Thoracic aorta (tissue), 2 donors: ENCODE measurements around the gene CASZ1. TPM values are rescaled to one million over a fixed set of nuclear protein-coding genes. Genes with fewer than 3 reads are reported as not detected.

Source experiments
- ATAC-seq: fragments of 150-250 bp; one replicate; pipeline ENCODE4 v1.8.0; 2017; ENCODE audit warnings: low read depth; ENCODE audit not compliant: insufficient number of reproducible peaks, low FRiP score
- DNase-seq: peaks from one replicate; pipeline ENCODE4 v3.0.0-alpha.2; 2020; ENCODE audit warnings: low spot score
- H3K27ac ChIP-seq, 2 donors: fragments of 200-600 bp; sonication (generic); 1 replicate in 1 of 2; 2 replicates in 1 of 2; pipeline ENCODE4 v1.5.1; 2016; ENCODE audit warnings: mild to moderate bottlenecking in 2 of 2, moderate library complexity in 2 of 2
- H3K27me3 ChIP-seq: fragments of 200-600 bp; sonication (generic); replicated peaks from 2 replicates; pipeline ENCODE4 v1.6.0; 2016; ENCODE audit warnings: mild to moderate bottlenecking; ENCODE audit not compliant: insufficient read depth
- H3K36me3 ChIP-seq: fragments of 200-600 bp; sonication (generic); one replicate; pipeline ENCODE4 v1.5.1; 2016
- H3K4me1 ChIP-seq, 2 donors: fragments of 200-600 bp; sonication (generic); 1 replicate in 1 of 2; 2 replicates in 1 of 2; pipeline versions ENCODE4 v1.5.1 to v1.6.0; 2016; ENCODE audit warnings: low read depth in 2 of 2, mild to moderate bottlenecking in 1 of 2; ENCODE audit not compliant: control insufficient read depth in 1 of 2
- H3K4me3 ChIP-seq: fragments of 200-600 bp; sonication (generic); 2 replicates; pipeline ENCODE4 v1.5.1; 2016; ENCODE audit warnings: mild to moderate bottlenecking
- H3K9me3 ChIP-seq: fragments of 200-600 bp; sonication (generic); 2 replicates; pipeline ENCODE4 v1.5.1; 2016
- total RNA-seq, 2 donors: library from RNA; depleted of rRNA; stranded (reverse); fragments of >200 nt; gene quantifications; one replicate each; pipeline versions ENCODE4 v1.1.0 to v1.2.3, GENCODE V29; 2016
- TF ChIP-seq, protein P1 (sequence below): fragments of 200-600 bp; sonication (generic); IDR thresholded peaks from one replicate; pipeline ENCODE4 v1.5.1; 2019; ENCODE audit warnings: antibody characterized with exemption

Gene CASZ1
- total RNA-seq, 2 donors from 2014 or later = 20.6 to 27.9 TPM

DNA sequence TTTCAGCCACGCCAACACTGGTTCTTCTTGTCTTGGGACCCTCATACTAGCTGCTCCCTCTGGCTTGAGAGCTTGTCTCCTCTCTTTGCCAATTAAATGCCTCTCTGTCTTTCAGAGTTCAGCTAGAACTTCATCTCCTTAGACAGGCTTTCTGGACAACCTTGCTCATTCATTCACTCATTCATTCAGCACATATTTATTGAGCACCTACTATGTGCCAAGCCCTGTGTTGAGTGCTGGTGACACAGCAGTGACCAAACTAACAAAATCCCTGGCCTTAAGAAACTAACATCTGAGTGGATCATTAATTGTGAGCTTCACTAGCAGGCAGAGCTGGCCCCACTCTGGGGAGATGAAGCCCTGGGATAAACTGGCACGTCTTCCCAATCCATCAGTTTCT, 24.9 kb upstream of the CASZ1 start:
- H3K9me3 ChIP-seq = no peaks in the 10 kb centered on the region
- H3K27me3 ChIP-seq = no peaks in the 10 kb centered on the region
- no peak for DNase-seq
- H3K27ac ChIP-seq = no peak overlapping the region
- TF ChIP-seq, protein P1, sequence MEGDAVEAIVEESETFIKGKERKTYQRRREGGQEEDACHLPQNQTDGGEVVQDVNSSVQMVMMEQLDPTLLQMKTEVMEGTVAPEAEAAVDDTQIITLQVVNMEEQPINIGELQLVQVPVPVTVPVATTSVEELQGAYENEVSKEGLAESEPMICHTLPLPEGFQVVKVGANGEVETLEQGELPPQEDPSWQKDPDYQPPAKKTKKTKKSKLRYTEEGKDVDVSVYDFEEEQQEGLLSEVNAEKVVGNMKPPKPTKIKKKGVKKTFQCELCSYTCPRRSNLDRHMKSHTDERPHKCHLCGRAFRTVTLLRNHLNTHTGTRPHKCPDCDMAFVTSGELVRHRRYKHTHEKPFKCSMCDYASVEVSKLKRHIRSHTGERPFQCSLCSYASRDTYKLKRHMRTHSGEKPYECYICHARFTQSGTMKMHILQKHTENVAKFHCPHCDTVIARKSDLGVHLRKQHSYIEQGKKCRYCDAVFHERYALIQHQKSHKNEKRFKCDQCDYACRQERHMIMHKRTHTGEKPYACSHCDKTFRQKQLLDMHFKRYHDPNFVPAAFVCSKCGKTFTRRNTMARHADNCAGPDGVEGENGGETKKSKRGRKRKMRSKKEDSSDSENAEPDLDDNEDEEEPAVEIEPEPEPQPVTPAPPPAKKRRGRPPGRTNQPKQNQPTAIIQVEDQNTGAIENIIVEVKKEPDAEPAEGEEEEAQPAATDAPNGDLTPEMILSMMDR = no peak
- no peak for ATAC-seq
- no peak overlapping the region for H3K4me3 ChIP-seq
- H3K36me3 ChIP-seq = no peaks in the 10 kb centered on the region
- no peaks in the 10 kb centered on the region for H3K4me1 ChIP-seq

DNA sequence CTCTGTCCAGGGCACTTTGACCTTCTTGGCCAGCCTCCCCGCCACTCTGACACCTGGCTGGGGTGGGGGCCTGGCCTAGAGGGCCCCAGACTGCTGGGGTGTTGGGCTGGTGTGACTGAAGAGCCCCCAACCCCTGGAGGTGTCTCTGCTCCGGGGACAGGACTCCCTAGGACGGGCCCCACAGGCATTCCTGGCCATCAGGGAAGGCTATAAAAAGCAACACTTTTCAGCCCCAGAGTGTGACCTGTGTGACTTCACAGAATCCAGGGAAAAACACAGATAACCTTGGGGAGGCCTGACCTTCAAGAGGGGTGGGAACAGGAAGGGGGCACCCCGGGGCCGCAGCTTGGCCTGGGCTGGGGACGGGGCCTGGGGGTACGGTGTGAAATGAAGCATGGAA, 24.0 kb upstream of the CASZ1 start:
- H3K27me3 ChIP-seq = no peaks in the 10 kb centered on the region
- ATAC-seq (no peak), DNase-seq (no peak)
- no peak overlapping the region for H3K27ac ChIP-seq
- no peaks in the 10 kb centered on the region for H3K4me1 ChIP-seq
- H3K9me3 ChIP-seq = no peaks in the 10 kb centered on the region
- no peaks in the 10 kb centered on the region for H3K36me3 ChIP-seq
- H3K4me3 ChIP-seq = no peak overlapping the region
- TF ChIP-seq, protein P1 = no peak

DNA sequence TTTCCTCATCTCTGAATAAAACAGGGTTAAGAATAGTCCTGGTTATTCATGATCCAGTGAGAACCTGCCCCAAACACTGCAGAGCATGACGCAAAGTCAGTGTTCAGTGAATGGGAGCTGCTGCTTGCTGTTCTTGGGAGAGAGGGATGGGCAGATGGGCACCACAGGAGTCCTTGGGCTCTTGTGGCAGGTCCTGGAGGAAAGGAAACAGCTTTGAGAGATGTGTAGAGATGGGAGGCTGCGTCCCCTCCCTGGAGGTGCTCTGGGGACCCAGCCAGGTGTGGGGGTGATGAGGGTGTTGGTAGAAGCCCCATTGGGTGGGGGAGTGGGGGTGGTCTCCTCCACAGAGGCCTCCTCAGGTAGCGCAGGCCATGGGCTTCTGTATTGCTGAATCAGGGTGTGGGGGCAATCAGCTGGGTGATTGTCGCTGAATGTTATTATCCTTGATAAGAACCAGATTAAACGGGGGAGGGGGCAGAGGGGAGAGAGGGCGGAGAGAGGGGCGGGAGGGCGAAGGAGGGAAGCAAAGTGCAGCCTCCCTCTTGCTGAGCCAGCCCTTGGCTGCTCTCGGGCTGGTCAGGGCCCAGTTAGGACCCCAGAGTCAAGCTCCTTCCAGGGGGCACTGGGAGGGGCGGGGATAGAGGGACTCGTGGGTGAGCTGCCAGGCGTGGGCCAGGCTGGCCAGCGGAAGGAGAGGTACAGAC, 22.9 kb upstream of the CASZ1 start:
- Histone ChIP-seq H3K4me1 (no peaks in the 10 kb centered on the region), H3K27me3 (no peaks in the 10 kb centered on the region), H3K27ac (no peak overlapping the region), H3K9me3 (no peaks in the 10 kb centered on the region), H3K4me3 (no peak overlapping the region), H3K36me3 (no peaks in the 10 kb centered on the region)
- no peak for DNase-seq
- TF ChIP-seq, protein P1 = no peak
- no peak for ATAC-seq

DNA sequence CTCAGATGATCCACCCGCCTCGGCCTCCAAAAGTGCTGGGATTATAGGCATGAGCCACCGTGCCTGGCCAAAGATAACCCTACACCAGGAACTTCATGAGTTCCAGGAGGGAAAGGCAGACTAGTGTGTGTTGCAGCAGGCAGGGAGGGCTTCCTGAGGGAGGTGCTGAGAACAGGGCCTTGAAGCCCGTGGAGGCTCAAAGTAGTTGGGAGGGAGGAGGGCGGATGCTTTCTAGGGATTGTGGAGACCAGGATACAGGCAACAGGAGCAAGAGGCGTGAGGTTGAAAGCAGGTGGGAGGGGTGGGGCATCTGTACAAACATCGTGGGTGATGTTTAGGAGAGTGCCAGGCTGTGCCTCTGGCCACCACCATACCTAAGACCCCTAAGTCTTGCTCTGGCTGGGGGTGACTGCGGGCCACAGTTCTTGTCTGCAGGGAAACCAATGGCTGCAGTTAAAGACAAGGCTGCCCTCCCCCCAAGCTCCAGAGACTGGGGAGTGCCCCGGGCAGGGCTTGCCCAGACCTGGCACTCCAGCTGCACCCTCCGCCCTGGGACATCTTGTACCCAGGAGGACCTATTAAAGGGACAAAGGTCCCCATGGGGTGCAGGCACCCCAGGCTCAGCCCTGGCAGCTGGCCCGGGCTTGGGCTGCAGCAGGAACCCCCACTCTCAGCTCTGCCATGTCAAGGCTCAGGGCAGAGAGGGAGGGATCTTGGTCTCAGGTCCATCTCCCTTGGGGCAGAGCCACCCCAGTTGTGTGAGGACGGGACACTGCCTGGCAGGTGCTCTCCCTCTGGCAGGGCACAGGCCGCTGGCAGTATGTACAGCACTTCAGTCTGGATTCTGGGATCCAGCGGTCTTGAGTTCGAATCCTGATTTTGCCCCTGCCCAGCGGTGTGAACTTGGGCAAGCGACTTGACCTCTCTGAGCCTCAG, 22.1 kb upstream of the CASZ1 start:
- no peaks in the 10 kb centered on the region for H3K4me1 ChIP-seq
- TF ChIP-seq, protein P1 = no peak
- H3K36me3 ChIP-seq = no peaks in the 10 kb centered on the region
- no peak overlapping the region for H3K27ac ChIP-seq
- H3K27me3 ChIP-seq = no peaks in the 10 kb centered on the region
- no peak overlapping the region for H3K4me3 ChIP-seq
- no peaks in the 10 kb centered on the region for H3K9me3 ChIP-seq
- no peak for ATAC-seq
- DNase-seq = no peak

DNA sequence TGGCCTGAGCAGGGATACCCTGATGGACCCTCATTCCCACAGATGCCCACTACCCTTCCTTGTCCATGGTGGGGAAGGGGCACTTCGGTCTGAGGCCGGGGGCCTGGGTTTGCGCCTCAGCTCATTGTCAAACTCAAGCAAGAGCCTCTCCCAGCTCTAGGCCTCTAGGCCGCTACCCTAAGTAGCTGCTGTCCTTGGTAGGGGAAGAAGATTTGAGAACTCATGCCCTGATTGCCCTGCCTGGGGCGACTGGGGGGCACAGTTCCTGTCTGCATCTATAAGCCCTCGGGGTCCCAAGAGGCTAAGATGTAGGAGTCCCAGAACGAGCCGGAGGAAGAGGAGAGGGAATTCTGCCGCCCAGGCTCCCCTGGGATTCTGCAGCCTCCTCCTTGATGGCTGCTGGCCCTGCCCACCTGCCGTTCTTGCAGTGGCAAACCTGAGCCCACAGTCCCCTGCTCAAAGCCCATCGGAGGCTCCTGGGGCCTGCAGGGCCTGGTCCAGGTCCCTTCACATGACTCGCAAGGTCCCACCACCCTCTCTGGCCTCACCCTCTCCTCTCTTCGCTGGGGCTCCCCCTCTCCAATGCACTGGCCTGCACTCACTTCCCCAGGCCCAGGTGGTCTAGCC, 20.4 kb upstream of the CASZ1 start:
- DNase-seq (no peak), ATAC-seq (no peak)
- TF ChIP-seq, protein P1 = no peak

More for the DNA sequence above, 20.4 kb upstream of the CASZ1 start:
- H3K4me3 ChIP-seq = no peak overlapping the region
- no peaks in the 10 kb centered on the region for H3K9me3 ChIP-seq
- H3K36me3 ChIP-seq = no peaks in the 10 kb centered on the region
- no peaks in the 10 kb centered on the region for H3K27me3 ChIP-seq
- no peaks in the 10 kb centered on the region for H3K4me1 ChIP-seq
- H3K27ac ChIP-seq = no peak overlapping the region
